K562 treated with DMSO at 1 percent for 4 hours (cell line): ENCODE measurements around the gene ATP4B. TPM values are rescaled to one million over a fixed set of nuclear protein-coding genes. Genes with fewer than 3 reads are reported as not detected.

Source experiments
- total RNA-seq: library from RNA; unstranded; fragments of 300-600 nt; gene quantifications from 2 replicates; pipeline ENCODE4 v1.2.3, GENCODE V29; 2022; ENCODE audit not compliant: insufficient read depth

Gene ATP4B
- total RNA-seq: not detected in 2 replicates

GRCh38 chr13:113657851-113658741 lies at the start of gene ATP4B:
Gene ATP4B, minus strand, starts transcription at chr13:113658198. Its CDS starts 54 bp downstream, at chr13:113658144.

GRCh38 chr13:113666951-113667701 lies 9.1 kb upstream of the ATP4B start, which contains the start of gene GRK1:
Gene GRK1, plus strand, starts transcription at chr13:113667219. Its CDS starts 168 bp downstream, at chr13:113667387.

Other genes starting within 250 kb of the ATP4B start
- gene ADPRHL1, start 204.7 kb downstream of the ATP4B start, total RNA-seq: 1.3 and 2.3 TPM in 2 replicates
- 9.5 and 14.7 TPM in 2 replicates for gene DCUN1D2, start 167.5 kb downstream of the ATP4B start, total RNA-seq
- 51.8 and 79.8 TPM in 2 replicates for gene TFDP1, start 73.4 kb downstream of the ATP4B start, total RNA-seq
- gene GRK1, start 9.0 kb upstream of the ATP4B start, total RNA-seq: not detected in 2 replicates
- 1.3 and 3.1 TPM in 2 replicates for gene TMEM255B, start 101.0 kb upstream of the ATP4B start, total RNA-seq
- gene GAS6, start 205.9 kb upstream of the ATP4B start, total RNA-seq: 27.2 and 31.2 TPM in 2 replicates